Thymus (tissue), 11 donors: ENCODE results near the gene DNAJC1. TPM values are rescaled to one million over a fixed set of nuclear protein-coding genes. Genes with fewer than 3 reads are reported as not detected.
A peak's percentile ranks its signal among the peaks of the same experiment; 100 is the strongest.

Experiments used
- DNase-seq, 9 donors: peaks; one replicate each; pipeline ENCODE4 v3.0.0-alpha.2; 2013; ENCODE audit warnings: low spot score in 9 of 9, low read depth in 6 of 9, missing footprints in 1 of 9
- H3K27ac ChIP-seq, 2 donors: one replicate each; pipeline ENCODE4 v1.5.1; 2013; ENCODE audit warnings: control low read depth in 1 of 2, low read depth in 1 of 2, low read length in 1 of 2, mild to moderate bottlenecking in 1 of 2, moderate library complexity in 1 of 2
- H3K27me3 ChIP-seq, 2 donors: one replicate each; pipeline ENCODE4 v1.5.1; 2013; ENCODE audit warnings: low read length in 1 of 2; ENCODE audit not compliant: control insufficient read depth in 2 of 2, insufficient read depth in 1 of 2
- H3K36me3 ChIP-seq, 2 donors: one replicate each; pipeline ENCODE4 v1.5.1; 2013; ENCODE audit warnings: low read length in 1 of 2, mild to moderate bottlenecking in 1 of 2, moderate library complexity in 1 of 2; ENCODE audit not compliant: control insufficient read depth in 2 of 2, insufficient read depth in 2 of 2
- H3K4me1 ChIP-seq, 2 donors: one replicate each; pipeline ENCODE4 v1.5.1; 2013; ENCODE audit warnings: low read length in 2 of 2; ENCODE audit not compliant: control insufficient read depth in 2 of 2, insufficient read depth in 2 of 2
- H3K4me3 ChIP-seq, 2 donors: one replicate each; pipeline ENCODE4 v1.5.1; 2013; ENCODE audit warnings: low read length in 2 of 2, control low read depth in 1 of 2, mild to moderate bottlenecking in 1 of 2
- H3K9me3 ChIP-seq, 2 donors: one replicate each; pipeline ENCODE4 v1.5.1; 2013; ENCODE audit warnings: low read length in 1 of 2, mild to moderate bottlenecking in 1 of 2; ENCODE audit not compliant: control insufficient read depth in 2 of 2, insufficient read depth in 1 of 2
- WGBS: extraction: QIAGEN DNeasy Blood & Tissue Kit; methylation state at CpG from one replicate; pipeline ENCODE4 v1.1.7; 2013; 5-methylcytosine and 5-hydroxymethylcytosine counted together
- polyA plus RNA-seq: library from polyadenylated mRNA; stranded (reverse); fragments of 200-250 nt; gene quantifications from one replicate; pipeline ENCODE4 v1.2.3, GENCODE V29; 2013
- total RNA-seq: library from RNA; stranded (reverse); fragments of 120-200 nt; gene quantifications from one replicate; pipeline ENCODE4 v1.2.4, GENCODE V29; 2013
- donor health status: healthy.

DNAJC1 gene
- total and polyA plus RNA-seq, 2 donors = 19.9 to 23.2 TPM

DNA sequence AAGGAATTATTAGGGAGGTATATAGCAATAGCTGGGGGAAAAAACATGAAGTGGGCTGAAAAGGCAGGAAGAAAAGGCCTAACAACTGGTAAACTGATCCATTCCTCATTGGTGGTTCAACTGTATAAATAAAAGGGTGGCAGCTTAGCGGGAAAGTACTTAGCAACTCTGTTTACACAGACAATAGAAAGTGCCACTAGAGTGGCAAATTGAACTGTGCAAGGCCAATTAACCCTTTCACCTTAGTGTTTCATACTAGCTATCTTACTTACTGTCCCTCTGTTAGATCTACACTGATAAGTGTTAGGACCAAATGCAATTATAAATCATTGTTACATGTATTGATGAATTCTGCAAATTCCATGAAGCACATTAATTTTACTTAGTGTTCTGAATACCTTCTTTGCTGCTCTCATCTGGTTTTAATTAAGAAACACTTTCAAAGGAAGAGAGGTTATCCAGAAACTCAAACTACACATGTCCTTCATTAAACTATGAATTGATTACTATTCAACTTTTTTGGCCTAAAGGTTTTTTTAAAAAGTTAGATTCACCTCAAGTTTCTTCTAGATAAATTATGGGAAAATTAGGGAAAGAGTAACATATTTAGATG, 28.0 kb downstream of the DNAJC1 start:
- Histone ChIP-seq H3K27me3 (no peaks in the 10 kb centered on the region), H3K9me3 (no peaks in the 10 kb centered on the region), H3K36me3 (no peaks in the 10 kb centered on the region), H3K4me3 (no peak overlapping the region), H3K4me1 (no peaks in the 10 kb centered on the region), H3K27ac (no peak overlapping the region)
- no peak for DNase-seq
- WGBS = 100% methylated on average over 1 of the region's 1 CpG

DNA sequence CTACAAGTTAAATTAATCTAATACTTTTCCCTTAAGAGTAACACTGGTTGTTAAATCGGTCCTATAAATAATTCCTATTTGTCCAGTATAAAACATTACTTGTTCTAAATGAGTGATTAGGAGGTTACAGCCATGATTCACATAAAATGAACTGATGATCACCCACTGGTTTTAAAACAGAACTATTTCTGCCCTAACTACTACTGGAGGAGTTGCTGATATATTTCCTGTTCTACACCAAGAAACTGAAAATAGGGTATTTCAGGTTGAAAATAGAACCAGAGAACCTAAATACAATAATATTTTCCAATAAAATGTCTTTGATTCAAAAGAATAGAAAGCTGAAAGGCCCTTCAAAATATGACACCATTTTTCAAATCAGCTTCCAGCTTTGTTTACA, 30.9 kb downstream of the DNAJC1 start:
- Histone ChIP-seq H3K9me3 (no peaks in the 10 kb centered on the region), H3K27me3 (no peaks in the 10 kb centered on the region), H3K36me3 (no peaks in the 10 kb centered on the region), H3K4me3 (no peak overlapping the region), H3K4me1 (no peaks in the 10 kb centered on the region), H3K27ac (no peak overlapping the region)
- WGBS = 97% methylated on average over 1 of the region's 1 CpG
- DNase-seq = no peak

DNA sequence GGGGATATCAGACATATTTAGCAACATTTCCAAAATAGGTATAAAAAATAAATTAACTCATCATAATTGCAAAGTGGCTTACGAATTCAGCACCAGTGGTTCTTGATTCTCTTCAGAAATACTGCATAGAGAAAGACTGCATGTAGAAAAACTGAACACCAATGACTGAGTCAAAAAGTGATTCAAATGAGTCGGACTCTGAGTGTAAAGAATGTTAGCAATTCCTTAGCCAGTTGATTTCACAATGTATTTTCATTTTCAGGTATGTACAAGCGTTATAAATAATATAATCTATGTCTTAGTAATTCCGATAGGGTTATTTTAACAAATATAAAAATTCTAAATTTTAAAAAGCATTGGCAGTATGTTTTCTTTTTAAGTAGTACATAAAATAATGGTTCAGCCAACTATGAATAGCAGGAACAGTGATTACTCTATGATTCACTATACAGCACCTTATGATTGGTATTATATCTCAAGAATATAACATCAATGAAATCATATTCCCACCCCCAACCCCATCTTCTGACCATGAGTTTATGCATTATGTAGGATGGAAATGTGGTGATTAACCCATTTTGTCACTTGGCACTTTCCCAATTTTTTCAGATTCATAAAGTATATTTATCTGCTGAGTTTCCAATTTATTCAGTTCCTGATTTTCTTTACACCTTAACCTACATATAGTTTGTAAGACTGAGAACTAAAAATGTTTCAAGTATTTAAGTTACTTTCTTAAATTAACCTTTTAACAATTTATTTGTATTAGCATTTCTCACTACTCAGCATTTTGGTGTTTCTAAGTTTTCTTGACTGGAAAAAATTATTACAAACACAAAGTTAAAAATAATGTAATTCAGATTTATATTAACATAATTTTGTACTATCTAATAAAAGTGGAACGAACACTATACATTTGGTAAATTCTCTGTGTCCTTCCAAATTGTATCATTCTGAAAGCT, 33.9 kb downstream of the DNAJC1 start:
- no peak for DNase-seq
- Histone ChIP-seq H3K27me3 (no peaks in the 10 kb centered on the region), H3K9me3 (no peaks in the 10 kb centered on the region), H3K27ac (no peak overlapping the region), H3K36me3 (no peaks in the 10 kb centered on the region), H3K4me3 (no peak overlapping the region), H3K4me1 (no peaks in the 10 kb centered on the region)
- 96% methylated on average over 5 of the region's 5 CpGs for WGBS

DNA sequence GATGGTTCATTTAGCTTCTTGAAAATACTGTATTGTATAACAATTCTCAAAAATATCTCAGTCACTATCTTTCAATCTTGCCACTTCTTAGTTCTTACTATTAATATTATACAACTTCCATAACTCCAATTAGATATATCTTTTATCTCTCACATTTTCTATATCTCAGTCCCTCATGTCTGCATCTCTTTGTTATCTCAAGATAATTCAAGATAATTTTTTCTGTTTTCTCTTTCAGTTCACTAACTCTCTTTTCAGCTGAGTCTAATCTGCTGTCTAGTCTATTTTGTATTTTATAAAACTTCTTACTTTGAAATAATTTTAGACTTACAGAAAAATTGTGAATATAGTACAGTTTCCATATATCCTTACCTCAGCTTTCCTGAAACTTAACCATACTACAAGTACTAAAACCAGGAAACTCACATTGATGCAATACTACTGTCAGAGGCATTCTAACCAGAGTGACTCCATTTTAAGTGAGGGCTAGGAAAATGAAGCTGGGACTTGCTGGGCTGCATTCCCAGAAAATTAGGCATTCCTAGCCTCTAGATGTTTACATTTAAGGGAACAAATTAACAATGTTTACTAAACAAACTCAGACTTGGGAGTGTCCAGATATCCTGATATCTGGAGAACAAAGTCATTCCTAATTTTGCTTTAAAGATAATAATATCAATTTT, 38.4 kb downstream of the DNAJC1 start:
- no peaks in the 10 kb centered on the region for H3K27me3 ChIP-seq
- H3K4me1 ChIP-seq = no peaks in the 10 kb centered on the region
- no peak overlapping the region for H3K4me3 ChIP-seq
- DNase-seq = no peak
- no peaks in the 10 kb centered on the region for H3K36me3 ChIP-seq
- H3K27ac ChIP-seq = no peak overlapping the region
- H3K9me3 ChIP-seq = no peaks in the 10 kb centered on the region

DNA sequence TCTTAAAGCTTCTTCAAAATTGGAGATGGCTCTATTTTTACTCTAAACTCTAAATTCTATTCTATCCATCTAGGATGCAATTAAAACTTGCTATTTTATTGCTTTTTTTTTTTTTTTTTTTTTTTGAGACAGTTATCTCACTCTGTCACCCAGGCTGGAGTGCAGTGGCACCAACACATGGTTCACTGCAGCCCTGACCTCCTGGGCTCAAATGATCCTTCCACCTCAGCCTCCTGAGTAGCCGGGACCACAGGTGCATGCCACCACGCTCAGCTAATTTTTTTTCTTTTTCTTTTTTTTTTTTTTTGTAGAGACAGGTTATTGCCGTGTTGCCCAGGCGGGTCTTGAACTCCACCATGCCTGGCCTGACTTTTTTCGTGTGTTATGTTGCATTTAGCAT, 41.2 kb downstream of the DNAJC1 start:
- no peaks in the 10 kb centered on the region for H3K36me3 ChIP-seq
- no peaks in the 10 kb centered on the region for H3K9me3 ChIP-seq
- H3K4me3 ChIP-seq = no peak overlapping the region
- H3K4me1 ChIP-seq = no peaks in the 10 kb centered on the region
- no peak overlapping the region for H3K27ac ChIP-seq
- no peaks in the 10 kb centered on the region for H3K27me3 ChIP-seq
- WGBS = 99% methylated on average over 5 of the region's 5 CpGs
- DNase-seq = no peak

DNA sequence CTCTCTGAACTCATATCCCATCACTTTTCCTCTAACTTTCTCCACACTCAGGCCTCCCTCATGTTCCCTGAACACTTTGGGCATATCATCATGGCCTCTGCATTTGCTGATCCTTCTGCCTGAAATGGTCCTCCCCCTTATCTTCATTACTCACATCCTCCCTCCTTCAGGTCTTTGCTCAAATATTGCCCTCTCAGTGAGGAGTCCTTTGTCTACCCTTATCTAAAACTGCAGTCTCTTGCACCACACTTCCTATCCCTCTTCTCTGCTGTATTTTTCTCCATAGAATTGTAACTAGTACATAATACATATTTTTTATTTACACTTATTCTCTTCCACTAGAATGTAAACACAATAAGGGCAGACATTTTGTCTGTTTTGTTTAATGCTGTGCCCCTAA, 41.7 kb downstream of the DNAJC1 start:
- H3K27me3 ChIP-seq = no peaks in the 10 kb centered on the region
- no peak overlapping the region for H3K27ac ChIP-seq
- DNase-seq = no peak
- H3K4me3 ChIP-seq = no peak overlapping the region
- no peaks in the 10 kb centered on the region for H3K4me1 ChIP-seq
- H3K36me3 ChIP-seq = no peaks in the 10 kb centered on the region
- H3K9me3 ChIP-seq = no peaks in the 10 kb centered on the region

DNA sequence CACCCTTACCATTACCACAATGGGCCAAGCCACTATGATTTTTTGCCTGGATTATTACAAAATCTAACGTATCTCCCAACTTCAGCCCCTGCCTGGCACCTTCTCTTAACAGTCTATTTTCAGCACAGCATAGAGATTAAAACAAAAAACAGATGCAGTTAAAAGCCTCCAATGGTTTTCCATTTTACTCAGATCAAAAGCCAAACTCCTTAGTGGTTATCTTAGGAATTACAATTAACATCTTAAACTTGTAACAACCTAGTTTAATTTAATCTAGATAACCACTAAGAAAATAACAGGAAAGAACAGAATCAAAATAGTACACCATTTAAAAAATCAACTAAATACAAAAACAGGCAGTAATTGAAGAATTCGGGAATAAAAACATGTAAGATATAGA, 43.5 kb downstream of the DNAJC1 start:
- DNase-seq = no peak

DNA sequence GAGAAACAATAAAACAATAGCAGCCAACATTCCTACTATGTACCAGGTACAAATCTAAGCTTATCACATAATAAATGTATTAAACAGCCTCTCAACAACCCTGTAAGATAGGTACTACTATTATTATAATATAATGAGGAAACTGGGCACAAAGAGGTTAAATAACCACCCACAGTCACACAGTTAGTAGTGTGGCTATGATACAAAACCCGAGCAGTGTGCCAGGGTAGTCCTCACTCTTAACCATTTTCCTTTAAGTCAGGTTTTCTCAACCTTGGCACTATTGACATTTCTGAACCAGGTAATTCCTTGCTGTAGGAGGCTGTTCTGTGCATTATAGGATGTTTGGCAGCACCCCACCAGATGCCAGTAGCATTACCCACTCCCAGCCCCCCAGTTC, 48.8 kb downstream of the DNAJC1 start:
- H3K36me3 ChIP-seq = no peaks in the 10 kb centered on the region
- no peak for DNase-seq
- H3K4me3 ChIP-seq = no peak overlapping the region
- 93% methylated on average over 1 of the region's 1 CpG for WGBS
- H3K27ac ChIP-seq = no peak overlapping the region
- no peaks in the 10 kb centered on the region for H3K27me3 ChIP-seq
- H3K9me3 ChIP-seq = no peaks in the 10 kb centered on the region
- H3K4me1 ChIP-seq = no peaks in the 10 kb centered on the region

More for the DNA sequence above, 43.5 kb downstream of the DNAJC1 start:
- 98% methylated on average over 2 of the region's 2 CpGs for WGBS
- no peaks in the 10 kb centered on the region for H3K36me3 ChIP-seq
- no peak overlapping the region for H3K27ac ChIP-seq
- H3K4me1 ChIP-seq = no peaks in the 10 kb centered on the region
- H3K27me3 ChIP-seq = no peaks in the 10 kb centered on the region
- H3K9me3 ChIP-seq = no peaks in the 10 kb centered on the region
- H3K4me3 ChIP-seq = no peak overlapping the region

DNA sequence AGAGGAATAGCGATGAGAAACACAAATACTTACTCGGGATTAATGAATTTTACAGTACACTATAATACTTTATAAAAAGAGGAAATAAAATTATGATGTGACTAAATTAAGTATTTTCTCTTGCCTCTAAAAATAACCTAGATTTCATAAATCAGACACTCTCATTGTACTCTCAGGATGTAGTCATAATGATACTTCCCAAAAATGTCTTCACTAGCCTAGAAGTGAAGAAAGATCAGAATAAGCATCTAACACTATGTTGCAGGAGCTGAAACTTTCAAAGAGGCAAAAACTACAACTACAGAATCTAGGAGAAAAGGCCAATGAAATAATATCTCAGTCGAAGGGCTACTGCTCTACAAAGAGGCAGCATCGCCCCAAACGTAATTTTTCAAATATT, 49.4 kb downstream of the DNAJC1 start:
- Histone ChIP-seq H3K4me1 (no peaks in the 10 kb centered on the region), H3K27me3 (no peaks in the 10 kb centered on the region), H3K27ac (no peak overlapping the region), H3K36me3 (no peaks in the 10 kb centered on the region), H3K9me3 (no peaks in the 10 kb centered on the region), H3K4me3 (no peak overlapping the region)
- DNase-seq = peak in 1 of 9 donors; percentile 9
- WGBS = 62% methylated on average over 5 of the region's 5 CpGs
